ENCODE results near the gene SF3B1. TPM values are rescaled to one million over a fixed set of nuclear protein-coding genes. Genes with fewer than 3 reads are reported as not detected.
A peak's percentile ranks its signal among the peaks of the same experiment; 100 is the strongest.

Gene SF3B1
- total and polyA plus RNA-seq, 4 donors = 126 to 432 (median 232) TPM

DNA sequence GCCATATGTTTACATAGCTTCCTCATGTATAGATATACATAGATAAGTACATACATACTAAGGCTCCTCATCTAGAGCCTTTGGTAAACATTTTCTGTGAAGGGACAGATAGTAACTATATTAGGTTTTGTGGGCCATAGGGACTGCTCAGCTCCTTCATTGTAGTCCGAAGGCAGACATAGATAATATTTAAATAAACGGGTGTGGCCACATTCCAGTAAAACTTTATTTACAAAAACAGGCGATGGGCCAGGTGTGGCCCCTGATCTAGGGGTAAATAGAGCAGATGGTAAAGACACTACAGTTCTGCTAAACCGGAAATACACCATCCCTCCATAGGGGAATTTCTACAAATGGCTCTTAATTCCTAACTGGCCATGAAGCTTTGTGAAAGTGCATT is 25.8 kb upstream of the SF3B1 start:
- Histone ChIP-seq H3K9ac (ENCODE audit: insufficient read depth in 1 of 2, low read length in 2 of 2) (no peak overlapping the region), H3K27me3 (ENCODE audit: control insufficient read depth in 3 of 3, insufficient read depth in 3 of 3, low read length in 2 of 3) (no peaks in the 10 kb centered on the region), H3K27ac (ENCODE audit: low read depth in 1 of 2, low read length in 1 of 2) (no peak overlapping the region), H3K4me3 (no peak overlapping the region), H3K4me1 (ENCODE audit: control insufficient read depth in 5 of 5, insufficient read depth in 5 of 5, low read length in 5 of 5) (peaks cover 0 to 7% (median 3%) of the 10 kb centered on the region in 5 donors), H3K36me3 (ENCODE audit: control insufficient read depth in 4 of 4, insufficient read depth in 4 of 4, low read length in 4 of 4) (peaks cover 4 to 18% (median 13%) of the 10 kb centered on the region in 4 donors), H3K9me3 (ENCODE audit: control insufficient read depth in 4 of 4, insufficient read depth in 3 of 4, low read length in 3 of 4) (no peaks in the 10 kb centered on the region)
- DNase-seq = no peak
- no peak for TF ChIP-seq CTCF (IDR thresholded peaks at IDR 0.05; ENCODE audit: control extremely low read depth, extremely low read depth)
- ATAC-seq (ENCODE audit: insufficient read depth, low FRiP score) = no peak
- 81 to 86% methylated on average over 4 of the region's 4 CpGs for WGBS, 2 donors

DNA sequence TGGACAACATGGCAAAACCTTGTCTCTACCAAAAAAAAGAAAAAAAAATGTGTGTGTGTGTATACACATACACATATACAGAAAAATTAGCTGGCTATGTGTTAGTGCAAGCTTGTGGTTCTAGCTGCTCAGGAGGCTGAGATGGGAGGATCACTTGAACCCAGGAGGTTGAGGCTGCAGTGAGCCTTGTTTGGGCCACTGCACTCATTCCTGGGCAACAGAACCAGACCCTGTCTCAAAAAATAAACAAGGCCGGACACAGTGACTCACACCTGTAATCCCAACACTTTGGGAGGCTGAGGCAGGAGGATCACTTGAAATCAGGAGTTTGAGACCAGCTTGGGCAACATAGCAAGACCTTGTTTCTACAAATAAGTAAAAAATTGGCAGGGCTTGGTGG is 20.6 kb upstream of the SF3B1 start:
- DNase-seq = no peak
- Histone ChIP-seq H3K9me3 (ENCODE audit: control insufficient read depth in 4 of 4, insufficient read depth in 3 of 4, low read length in 3 of 4) (no peaks in the 10 kb centered on the region), H3K27me3 (ENCODE audit: control insufficient read depth in 3 of 3, insufficient read depth in 3 of 3, low read length in 2 of 3) (no peaks in the 10 kb centered on the region), H3K9ac (ENCODE audit: insufficient read depth in 1 of 2, low read length in 2 of 2) (no peak overlapping the region), H3K27ac (ENCODE audit: low read depth in 1 of 2, low read length in 1 of 2) (no peak overlapping the region), H3K4me3 (no peak overlapping the region), H3K36me3 (ENCODE audit: control insufficient read depth in 4 of 4, insufficient read depth in 4 of 4, low read length in 4 of 4) (peaks cover 0 to 3% (median 2%) of the 10 kb centered on the region in 4 donors), H3K4me1 (ENCODE audit: control insufficient read depth in 5 of 5, insufficient read depth in 5 of 5, low read length in 5 of 5) (peaks cover 4 to 12% (median 6%) of the 10 kb centered on the region in 5 donors)
- WGBS, 2 donors = 95 to 100% methylated on average over 1 of the region's 1 CpG
- TF ChIP-seq CTCF (IDR thresholded peaks at IDR 0.05; ENCODE audit: control extremely low read depth, extremely low read depth) = no peak
- ATAC-seq (ENCODE audit: insufficient read depth, low FRiP score) = no peak

GRCh38 chr2:197454923-197455322 is 20.1 kb upstream of the SF3B1 start:
- 87 to 89% methylated on average over 2 of the region's 2 CpGs for WGBS, 2 donors
- Histone ChIP-seq H3K9ac (ENCODE audit: insufficient read depth in 1 of 2, low read length in 2 of 2) (peak overlapping the region; percentile 97), H3K27ac (ENCODE audit: low read depth in 1 of 2, low read length in 1 of 2) (no peak overlapping the region)

More at GRCh38 chr2:197454923-197455322, 20.1 kb upstream of the SF3B1 start:
- DNase-seq (no peak), ATAC-seq (ENCODE audit: insufficient read depth, low FRiP score) (no peak)
- Histone ChIP-seq H3K4me1 (ENCODE audit: control insufficient read depth in 5 of 5, insufficient read depth in 5 of 5, low read length in 5 of 5) (peaks cover 4 to 12% (median 6%) of the 10 kb centered on the region in 5 donors), H3K9me3 (ENCODE audit: control insufficient read depth in 4 of 4, insufficient read depth in 3 of 4, low read length in 3 of 4) (no peaks in the 10 kb centered on the region), H3K36me3 (ENCODE audit: control insufficient read depth in 4 of 4, insufficient read depth in 4 of 4, low read length in 4 of 4) (peaks cover 0 to 2% (median 0%) of the 10 kb centered on the region in 4 donors), H3K27me3 (ENCODE audit: control insufficient read depth in 3 of 3, insufficient read depth in 3 of 3, low read length in 2 of 3) (no peaks in the 10 kb centered on the region), H3K4me3 (no peak overlapping the region)
- no peak for TF ChIP-seq CTCF (IDR thresholded peaks at IDR 0.05; ENCODE audit: control extremely low read depth, extremely low read depth)
